Mesenchymal stem cell (in vitro differentiated cells and primary cell): ENCODE data around the gene CWF19L1.
A peak's percentile ranks its signal among the peaks of the same experiment; 100 is the strongest.
"Not testable (repeated sequence)": the region's sequence is repeated elsewhere in the genome, so short reads cannot be mapped to it uniquely, and the experiment has no call there.

Source experiments
- DNase-seq: peaks from one replicate; pipeline ENCODE4 v3.0.0-alpha.2; 2013
- H2AFZ ChIP-seq: one replicate; pipeline ENCODE4 v1.6.1; 2013; ENCODE audit warnings: low read depth, mild to moderate bottlenecking, control low read depth, inconsistent platforms, low read length, moderate library complexity
- H2AK5ac ChIP-seq: 2 replicates; pipeline ENCODE4 v1.6.1; 2013; ENCODE audit warnings: low read length, moderate library complexity, mild to moderate bottlenecking, inconsistent platforms; ENCODE audit not compliant: severe bottlenecking
- H2BK120ac ChIP-seq: one replicate; pipeline ENCODE4 v1.6.1; 2013; ENCODE audit warnings: low read depth, mild to moderate bottlenecking, inconsistent platforms, low read length, moderate library complexity
- H2BK12ac ChIP-seq, 2 experiments: one replicate each; pipeline ENCODE4 v1.6.1; 2013; ENCODE audit warnings: inconsistent platforms in 2 of 2, low read length in 2 of 2, mild to moderate bottlenecking in 2 of 2, moderate library complexity in 2 of 2, control low read depth in 1 of 2
- H2BK15ac ChIP-seq: one replicate; pipeline ENCODE4 v1.6.1; 2013; ENCODE audit warnings: mild to moderate bottlenecking, low read depth, inconsistent platforms; ENCODE audit not compliant: poor library complexity, severe bottlenecking
- H2BK5ac ChIP-seq: 2 replicates; pipeline ENCODE4 v1.6.1; 2013; ENCODE audit warnings: low read depth, mild to moderate bottlenecking, low read length, control low read depth, inconsistent platforms; ENCODE audit not compliant: poor library complexity, severe bottlenecking
- H3K14ac ChIP-seq, 2 experiments: one replicate each; pipeline ENCODE4 v1.6.1; 2013; ENCODE audit warnings: inconsistent platforms in 2 of 2, low read length in 2 of 2, control low read depth in 1 of 2, mild to moderate bottlenecking in 1 of 2, moderate library complexity in 1 of 2
- H3K18ac ChIP-seq, 2 experiments: one replicate each; pipeline ENCODE4 v1.6.1; 2013; ENCODE audit warnings: inconsistent platforms in 2 of 2, low read length in 2 of 2, control low read depth in 1 of 2, low read depth in 1 of 2, mild to moderate bottlenecking in 1 of 2
- H3K23ac ChIP-seq, 2 experiments: one replicate each; pipeline ENCODE4 v1.6.1; 2013; ENCODE audit warnings: inconsistent platforms in 2 of 2, low read length in 2 of 2, mild to moderate bottlenecking in 2 of 2, moderate library complexity in 2 of 2, control low read depth in 1 of 2
- H3K27ac ChIP-seq: 2 replicates; pipeline ENCODE4 v1.5.1; 2013; ENCODE audit warnings: mild to moderate bottlenecking, moderate library complexity, low read length, control low read depth, inconsistent platforms; ENCODE audit not compliant: poor library complexity, severe bottlenecking
- H3K27me3 ChIP-seq, 2 experiments: 2 replicates each; pipeline versions ENCODE4 v1.6.1 to v1.7.0; 2013; ENCODE audit warnings: low read length in 2 of 2, mild to moderate bottlenecking in 2 of 2, moderate library complexity in 2 of 2, control low read depth in 1 of 2, inconsistent platforms in 1 of 2; ENCODE audit not compliant: control insufficient read depth in 1 of 2, insufficient read depth in 1 of 2
- H3K36me3 ChIP-seq, 2 experiments: 2 replicates each; pipeline versions ENCODE4 v1.6.1 to v1.7.0; 2013; ENCODE audit warnings: low read length in 2 of 2, control low read depth in 1 of 2, inconsistent platforms in 1 of 2, low read depth in 1 of 2, mild to moderate bottlenecking in 1 of 2; ENCODE audit not compliant: insufficient read depth in 2 of 2, control insufficient read depth in 1 of 2
- H3K4ac ChIP-seq, 2 experiments: one replicate each; pipeline ENCODE4 v1.6.1; 2013; ENCODE audit warnings: inconsistent platforms in 2 of 2, low read length in 2 of 2, mild to moderate bottlenecking in 2 of 2, moderate library complexity in 2 of 2, control low read depth in 1 of 2, low read depth in 1 of 2
- H3K4me1 ChIP-seq: 2 replicates; pipeline ENCODE4 v1.6.1; 2013; ENCODE audit warnings: low read depth, low read length, control low read depth; ENCODE audit not compliant: control insufficient read depth, insufficient read depth
- H3K4me2 ChIP-seq: 2 replicates; pipeline ENCODE4 v1.6.1; 2013; ENCODE audit warnings: low read length, mild to moderate bottlenecking, inconsistent platforms; ENCODE audit not compliant: poor library complexity, severe bottlenecking
- H3K4me3 ChIP-seq, 2 experiments: 2 replicates each; pipeline versions ENCODE4 v1.5.1 to v1.7.0; 2013; ENCODE audit warnings: low read length in 2 of 2, mild to moderate bottlenecking in 2 of 2, control low read depth in 1 of 2, low read depth in 1 of 2; ENCODE audit not compliant: insufficient read depth in 1 of 2
- H3K79me1 ChIP-seq: replicated peaks from 2 replicates; pipeline ENCODE4 v1.6.1; 2013; ENCODE audit warnings: mild to moderate bottlenecking, control low read depth, low read length, inconsistent platforms; ENCODE audit not compliant: poor library complexity, severe bottlenecking
- H3K9ac ChIP-seq: 2 replicates; pipeline ENCODE4 v1.7.0; 2013; ENCODE audit warnings: mild to moderate bottlenecking, low read length, moderate library complexity
- H3K9me3 ChIP-seq: 2 replicates; pipeline ENCODE4 v1.7.0; 2013; ENCODE audit warnings: mild to moderate bottlenecking, low read length; ENCODE audit not compliant: control insufficient read depth
- H4K8ac ChIP-seq: one replicate; pipeline ENCODE4 v1.6.1; 2013; ENCODE audit warnings: inconsistent platforms, mild to moderate bottlenecking, low read length, moderate library complexity
- H4K91ac ChIP-seq: one replicate; pipeline ENCODE4 v1.6.1; 2013; ENCODE audit warnings: mild to moderate bottlenecking, low read length, inconsistent platforms
- WGBS: methylation state at CpG from one replicate; pipeline ENCODE4 v1.1.7; 2013; ENCODE audit warnings: mixed read lengths; 5-methylcytosine and 5-hydroxymethylcytosine counted together

CWF19L1 gene

DNA sequence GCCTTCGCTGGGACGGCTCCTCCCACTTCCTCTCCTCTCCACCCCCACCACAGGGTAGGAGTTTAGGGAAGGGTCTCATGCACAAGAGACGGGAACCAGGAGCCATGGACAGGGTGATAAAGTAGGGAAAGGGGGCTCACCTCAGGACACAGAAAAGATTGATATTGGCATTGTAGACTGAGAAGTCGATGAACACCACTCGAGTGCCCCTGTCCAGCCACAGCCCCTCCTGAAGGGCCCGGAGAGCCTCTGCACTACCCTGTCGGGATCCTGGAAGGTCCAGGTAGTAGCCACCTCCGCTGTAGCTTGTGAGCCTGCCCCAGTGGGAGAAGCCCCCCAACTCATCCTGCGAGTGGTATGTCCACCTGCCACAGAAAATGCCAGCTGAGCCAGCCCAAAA, 29.8 kb upstream of the CWF19L1 start:
- H3K79me1 ChIP-seq: no peaks in the 10 kb centered on the region
- H4K8ac ChIP-seq: no peak overlapping the region
- peaks cover 37 to 46% of the 10 kb centered on the region in 2 experiments for H3K27me3 ChIP-seq
- no peak overlapping the region for H3K23ac ChIP-seq
- DNase-seq: no peak
- no peak overlapping the region for H3K27ac ChIP-seq
- WGBS: 70% methylated on average over 7 of the region's 9 CpGs
- no peak overlapping the region for H2BK12ac ChIP-seq
- H3K4me1 ChIP-seq: no peaks in the 10 kb centered on the region
- H3K4ac ChIP-seq: no peak overlapping the region
- no peak overlapping the region for H3K18ac ChIP-seq
- H2BK120ac ChIP-seq: no peak overlapping the region
- no peak overlapping the region for H2AK5ac ChIP-seq
- H2BK15ac ChIP-seq: no peak overlapping the region
- no peaks in the 10 kb centered on the region for H3K36me3 ChIP-seq
- no peak overlapping the region for H3K4me3 ChIP-seq
- H3K14ac ChIP-seq: no peak overlapping the region
- H2BK5ac ChIP-seq: no peak overlapping the region
- H3K9ac ChIP-seq: no peak overlapping the region
- no peak overlapping the region for H4K91ac ChIP-seq
- H2AFZ ChIP-seq: no peak overlapping the region
- H3K4me2 ChIP-seq: no peak overlapping the region
- no peaks in the 10 kb centered on the region for H3K9me3 ChIP-seq

DNA sequence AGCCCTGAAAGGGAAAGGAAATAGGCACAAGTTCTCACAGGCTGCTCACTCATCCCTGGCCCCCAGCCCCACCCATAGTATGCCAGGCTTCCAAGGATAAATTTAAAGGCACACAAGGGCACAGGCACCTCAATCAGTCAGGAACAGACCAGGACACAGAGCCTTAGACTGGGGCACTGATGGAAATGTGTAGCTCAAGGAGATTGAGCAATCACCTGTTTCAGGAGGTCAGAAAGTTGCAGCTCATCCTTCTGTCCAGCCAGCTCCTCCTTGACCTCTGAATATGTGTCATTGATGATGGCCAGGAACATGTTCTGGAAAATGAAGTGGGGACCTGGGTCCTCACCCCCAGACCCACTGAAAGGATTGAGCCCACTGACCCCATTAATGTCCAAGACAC, 25.6 kb upstream of the CWF19L1 start:
- Histone ChIP-seq H2BK120ac (no peak overlapping the region), H3K4ac (no peak overlapping the region), H3K14ac (no peak overlapping the region), H3K27me3 (peaks cover 32 to 56% of the 10 kb centered on the region in 2 experiments), H3K4me2 (no peak overlapping the region), H4K8ac (no peak overlapping the region), H2BK5ac (no peak overlapping the region), H2AFZ (no peak overlapping the region), H3K18ac (no peak overlapping the region), H3K23ac (no peak overlapping the region), H3K9ac (no peak overlapping the region), H3K4me3 (no peak overlapping the region), H2AK5ac (no peak overlapping the region), H2BK12ac (no peak overlapping the region), H3K79me1 (no peaks in the 10 kb centered on the region), H3K36me3 (no peaks in the 10 kb centered on the region), H3K9me3 (no peaks in the 10 kb centered on the region), H2BK15ac (no peak overlapping the region), H3K4me1 (no peaks in the 10 kb centered on the region), H4K91ac (no peak overlapping the region), H3K27ac (no peak overlapping the region)
- no peak for DNase-seq

DNA sequence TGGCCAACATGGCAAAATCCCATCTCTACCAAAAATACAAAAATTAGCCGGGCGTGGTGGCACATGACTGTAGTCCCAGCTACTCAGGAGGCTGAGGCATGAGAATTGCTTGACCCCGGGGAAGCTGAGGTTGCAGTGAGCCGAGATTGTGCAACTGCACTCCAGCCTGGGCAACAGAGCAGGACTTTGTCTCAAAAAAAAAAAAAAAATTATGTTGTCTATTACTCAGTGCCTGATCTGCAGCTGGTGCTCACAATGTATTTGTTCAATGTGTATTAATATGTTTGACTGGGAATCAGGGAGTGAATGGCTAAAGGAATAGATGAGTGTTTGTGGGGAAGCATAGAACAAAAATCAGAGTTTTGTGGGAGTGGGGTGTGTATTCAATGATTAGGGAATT, 24.9 kb upstream of the CWF19L1 start:
- DNase-seq: peak; percentile 7
- not testable (repeated sequence) for H3K4ac ChIP-seq, H3K27ac ChIP-seq, H3K9ac ChIP-seq, H3K23ac ChIP-seq, H4K91ac ChIP-seq, H3K4me1 ChIP-seq, H3K4me2 ChIP-seq, H3K18ac ChIP-seq, H2AFZ ChIP-seq, H3K36me3 ChIP-seq, H2BK5ac ChIP-seq, H2AK5ac ChIP-seq, H4K8ac ChIP-seq, H3K14ac ChIP-seq, H3K4me3 ChIP-seq, H2BK120ac ChIP-seq, H3K9me3 ChIP-seq, H2BK12ac ChIP-seq, H3K79me1 ChIP-seq, H2BK15ac ChIP-seq
- H3K27me3 ChIP-seq: peaks cover 24 to 53% of the 10 kb centered on the region in 2 experiments
- 76% methylated on average over 4 of the region's 4 CpGs for WGBS

DNA sequence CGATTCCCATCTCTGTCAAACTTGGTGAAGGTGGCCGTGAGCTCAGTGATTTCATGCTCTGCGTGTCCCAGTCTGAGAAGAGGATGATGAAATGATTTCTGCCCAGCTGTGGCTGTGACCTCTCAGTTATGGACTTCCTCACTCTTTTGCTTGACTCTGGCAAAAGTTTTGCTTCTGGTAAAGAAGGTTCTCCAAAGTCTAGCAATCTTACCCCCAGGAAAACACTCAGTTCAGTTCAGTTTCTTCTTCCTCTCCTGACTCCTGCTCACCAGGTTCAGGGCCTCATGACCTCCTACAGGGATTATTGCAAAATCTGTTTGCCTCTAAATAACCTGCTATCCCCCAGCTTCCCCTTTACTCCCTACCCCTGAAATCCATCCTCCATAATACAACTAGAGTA, 23.9 kb upstream of the CWF19L1 start:
- Histone ChIP-seq H2BK12ac (no peak overlapping the region), H3K36me3 (no peaks in the 10 kb centered on the region), H3K27ac (no peak overlapping the region), H2AFZ (no peak overlapping the region), H2AK5ac (no peak overlapping the region), H3K27me3 (peaks cover 15 to 45% of the 10 kb centered on the region in 2 experiments), H3K18ac (no peak overlapping the region), H3K4me1 (peaks cover 3% of the 10 kb centered on the region), H3K23ac (no peak overlapping the region), H3K9ac (no peak overlapping the region), H3K9me3 (no peaks in the 10 kb centered on the region), H3K14ac (no peak overlapping the region), H2BK120ac (no peak overlapping the region), H3K4me2 (no peak overlapping the region), H4K8ac (no peak overlapping the region), H4K91ac (no peak overlapping the region), H2BK5ac (peak overlapping the region; percentile 40), H2BK15ac (no peak overlapping the region), H3K4me3 (no peak overlapping the region), H3K79me1 (no peaks in the 10 kb centered on the region), H3K4ac (no peak overlapping the region)
- no peak for DNase-seq
- WGBS: 76% methylated on average over 3 of the region's 3 CpGs
